Hepatocyte (in vitro differentiated cells): Measurements from ENCODE around the gene ARHGAP35.
"Not testable (repeated sequence)": the region's sequence is repeated elsewhere in the genome, so short reads cannot be mapped to it uniquely, and the experiment has no call there.

Experiments used
- CTCF ChIP-seq: fragments of 200-600 bp; sonication (generic); IDR thresholded peaks from 2 replicates; pipeline ENCODE4 v1.5.1; 2016; ENCODE audit warnings: antibody characterized with exemption, mild to moderate bottlenecking; ENCODE audit not compliant: poor library complexity
- EZH2phosphoT487 ChIP-seq: fragments of 200-600 bp; sonication (generic); IDR thresholded peaks from one replicate; pipeline ENCODE4 v1.6.1; 2018; ENCODE audit warnings: antibody characterized with exemption, mild to moderate bottlenecking, low read depth, moderate library complexity; ENCODE audit not compliant: unreplicated experiment, severe bottlenecking

GRCh38 chr19:46871173-46871572 lies 10.4 kb downstream of the ARHGAP35 start:
- not testable (repeated sequence) for TF ChIP-seq EZH2phosphoT487, CTCF
